Esophagus (tissue), 2 donors: ENCODE results near the gene PSME3. TPM values are rescaled to one million over a fixed set of nuclear protein-coding genes. Genes with fewer than 3 reads are reported as not detected.
A peak's percentile ranks its signal among the peaks of the same experiment; 100 is the strongest.

Experiments used
- H3K27ac ChIP-seq, 2 donors: one replicate each; pipeline ENCODE4 v1.5.1; 2013; ENCODE audit warnings: low read depth in 2 of 2, mild to moderate bottlenecking in 2 of 2, inconsistent platforms in 1 of 2, low read length in 1 of 2, moderate library complexity in 1 of 2
- H3K27me3 ChIP-seq, 2 donors: one replicate each; pipeline ENCODE4 v1.6.1; 2013; ENCODE audit warnings: low read length in 2 of 2, control low read depth in 1 of 2, mild to moderate bottlenecking in 1 of 2; ENCODE audit not compliant: insufficient read depth in 2 of 2, control insufficient read depth in 1 of 2
- H3K36me3 ChIP-seq, 2 donors: one replicate each; pipeline ENCODE4 v1.6.1; 2013; ENCODE audit warnings: low read length in 1 of 2; ENCODE audit not compliant: control insufficient read depth in 2 of 2, insufficient read depth in 2 of 2
- H3K4me1 ChIP-seq, 2 donors: one replicate each; pipeline ENCODE4 v1.6.1; 2013; ENCODE audit warnings: low read length in 1 of 2; ENCODE audit not compliant: control insufficient read depth in 2 of 2, insufficient read depth in 2 of 2
- H3K4me3 ChIP-seq, 2 donors: one replicate each; pipeline ENCODE4 v1.5.1; 2013; ENCODE audit warnings: low read length in 2 of 2, mild to moderate bottlenecking in 2 of 2, low read depth in 1 of 2, moderate library complexity in 1 of 2
- H3K9me3 ChIP-seq, 2 donors: one replicate each; pipeline ENCODE4 v1.6.1; 2013; ENCODE audit warnings: mild to moderate bottlenecking in 2 of 2, low read depth in 1 of 2, low read length in 1 of 2, moderate library complexity in 1 of 2; ENCODE audit not compliant: control insufficient read depth in 2 of 2, insufficient read depth in 1 of 2
- WGBS, 2 donors: extraction: QIAGEN DNeasy Blood & Tissue Kit; methylation state at CpG; one replicate each; pipeline ENCODE4 v1.1.7; 2013; 5-methylcytosine and 5-hydroxymethylcytosine counted together
- polyA plus RNA-seq, 2 donors: library from polyadenylated mRNA; stranded (reverse); fragments of 200-250 nt; gene quantifications; one replicate each; pipeline ENCODE4 v1.2.3, GENCODE V29; 2013
- donor health status: healthy with polysubstance abuse.
- donor health status: Bipolar disorder and iron deficiency.

PSME3 gene
- polyA plus RNA-seq, 2 donors = 24.8 to 69.3 TPM

DNA sequence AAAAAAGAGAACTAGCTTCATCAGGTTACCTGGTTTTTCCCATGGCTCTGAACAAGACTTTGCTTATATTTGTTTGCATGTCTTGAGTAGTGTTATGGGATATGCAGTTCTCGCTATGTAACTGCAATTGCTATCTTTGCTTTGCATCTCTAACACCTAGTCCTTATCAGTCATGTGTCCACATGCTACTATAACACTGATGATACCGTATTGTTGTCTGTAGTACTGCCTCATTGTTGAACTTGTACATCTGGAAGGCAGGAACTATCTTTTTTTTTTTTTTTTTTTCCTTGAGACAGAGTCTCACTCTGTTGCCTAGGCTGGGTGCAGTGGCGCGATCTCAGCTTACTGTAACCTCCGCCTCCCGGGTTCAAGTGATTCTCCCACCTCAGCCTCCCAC, 2.5 kb downstream of the PSME3 start:
- WGBS, 2 donors = 95 to 99% methylated on average over 6 of the region's 6 CpGs
- H3K9me3 ChIP-seq = no peaks in the 10 kb centered on the region
- H3K27ac ChIP-seq = no peak overlapping the region
- H3K4me1 ChIP-seq = no peaks in the 10 kb centered on the region
- no peak overlapping the region for H3K4me3 ChIP-seq
- H3K27me3 ChIP-seq = no peaks in the 10 kb centered on the region
- H3K36me3 ChIP-seq = peaks cover 10 to 13% of the 10 kb centered on the region in 2 donors

DNA sequence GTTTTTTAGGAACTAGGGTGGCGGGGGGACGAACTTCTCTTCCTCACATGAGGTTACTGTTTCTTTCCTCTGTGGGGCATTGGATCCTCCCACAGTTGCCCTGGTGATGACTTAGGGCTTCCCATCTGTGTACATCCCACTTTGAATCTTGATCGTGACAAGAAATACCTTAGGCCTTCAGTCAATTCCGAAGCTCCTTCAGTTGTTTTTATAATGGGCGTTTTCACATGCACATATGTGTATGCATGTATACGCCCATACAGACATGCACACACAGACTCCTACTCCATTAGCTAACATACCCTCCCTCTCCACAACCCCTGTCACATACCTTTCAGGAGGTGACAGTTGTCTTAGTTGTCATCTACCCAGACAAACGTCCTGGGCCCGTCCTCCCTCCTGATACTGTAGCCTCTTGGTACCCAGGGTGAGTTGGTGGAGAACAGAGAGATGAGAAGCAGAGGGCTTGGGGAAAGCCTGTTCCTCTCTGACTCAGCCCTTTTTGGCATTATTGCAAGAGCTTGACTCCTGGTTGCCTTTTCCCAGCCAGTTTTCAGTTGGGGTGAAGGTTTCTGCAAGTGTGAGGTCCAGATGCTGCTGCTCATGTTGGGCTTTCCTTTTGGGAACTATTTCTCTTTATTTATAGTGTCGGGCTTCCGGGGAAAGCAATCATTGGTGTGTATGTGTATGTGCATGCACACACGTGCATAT, 8.9 kb downstream of the PSME3 start:
- H3K36me3 ChIP-seq = peaks cover 25 to 36% of the 10 kb centered on the region in 2 donors
- no peaks in the 10 kb centered on the region for H3K4me1 ChIP-seq
- H3K27ac ChIP-seq = no peak overlapping the region
- 75 to 77% methylated on average over 11 of the region's 11 CpGs for WGBS, 2 donors
- H3K9me3 ChIP-seq = no peaks in the 10 kb centered on the region
- no peaks in the 10 kb centered on the region for H3K27me3 ChIP-seq
- H3K4me3 ChIP-seq = no peak overlapping the region

DNA sequence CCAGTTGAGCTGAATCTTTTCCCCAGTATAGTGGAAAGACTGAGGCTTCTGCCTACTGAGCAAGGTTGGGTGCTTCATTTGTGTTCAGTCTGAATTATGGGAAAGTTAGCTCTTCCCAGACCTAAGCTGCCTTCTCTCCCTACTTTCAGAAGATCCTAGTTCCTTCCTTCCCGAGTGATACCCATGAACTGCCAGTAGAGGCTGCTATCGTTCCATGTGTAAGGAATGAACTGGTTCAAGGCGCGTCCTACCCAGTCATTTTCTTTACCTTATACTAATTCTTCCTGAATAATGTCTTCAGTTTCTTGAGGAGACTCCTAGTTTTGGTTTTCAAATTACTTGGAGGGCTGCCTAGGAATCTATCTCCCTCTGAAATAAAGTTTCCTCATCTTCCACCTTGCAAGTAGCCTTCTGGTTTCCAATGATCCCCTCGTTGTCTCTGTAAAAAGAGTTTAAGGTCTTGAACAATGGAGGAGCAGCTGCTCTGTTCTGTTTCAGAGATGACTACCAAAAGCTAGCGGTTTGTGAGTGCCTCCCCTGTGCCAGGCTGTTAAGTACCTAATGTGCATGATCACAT, 10.2 kb downstream of the PSME3 start:
- H3K4me3 ChIP-seq = no peak overlapping the region
- H3K9me3 ChIP-seq = no peaks in the 10 kb centered on the region
- H3K4me1 ChIP-seq = no peaks in the 10 kb centered on the region
- H3K36me3 ChIP-seq = peaks cover 23 to 28% of the 10 kb centered on the region in 2 donors
- no peak overlapping the region for H3K27ac ChIP-seq
- 33 to 40% methylated on average over 6 of the region's 6 CpGs for WGBS, 2 donors
- H3K27me3 ChIP-seq = no peaks in the 10 kb centered on the region

DNA sequence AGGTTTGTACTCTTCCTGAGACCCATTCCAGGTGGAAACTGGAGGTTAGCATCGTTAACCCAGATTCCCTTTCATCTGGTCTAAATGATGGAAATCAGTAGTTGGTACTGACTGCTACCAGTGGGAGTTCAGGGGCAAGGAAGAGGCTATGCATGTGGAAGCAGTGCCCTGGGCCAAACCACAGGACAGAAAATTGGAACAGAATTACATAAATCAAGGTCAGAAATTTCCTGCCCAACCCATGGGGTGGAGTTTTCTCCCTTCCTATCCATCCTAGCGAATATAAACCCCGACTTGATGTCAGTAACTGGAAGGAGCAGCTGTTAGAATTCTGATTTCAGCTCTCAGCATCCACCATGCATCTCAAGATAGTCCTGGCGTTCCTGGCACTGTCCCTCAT, 11.1 kb downstream of the PSME3 start, which contains the start of gene AOC2:
Gene AOC2, plus strand, starts transcription at position 310 of the 400 bp plus-strand sequence. Its CDS starts 47 bp downstream, at position 357.
- H3K27me3 ChIP-seq = no peaks in the 10 kb centered on the region
- H3K4me3 ChIP-seq = no peak within 1 kb of the TSS
- no peaks in the 10 kb centered on the region for H3K4me1 ChIP-seq
- H3K27ac ChIP-seq = no peak within 1 kb of the TSS
- 61 to 65% methylated on average over 4 of the region's 4 CpGs for WGBS, 2 donors
- H3K9me3 ChIP-seq = no peaks in the 10 kb centered on the region
- peaks cover 14 to 25% of the 10 kb centered on the region in 2 donors for H3K36me3 ChIP-seq

DNA sequence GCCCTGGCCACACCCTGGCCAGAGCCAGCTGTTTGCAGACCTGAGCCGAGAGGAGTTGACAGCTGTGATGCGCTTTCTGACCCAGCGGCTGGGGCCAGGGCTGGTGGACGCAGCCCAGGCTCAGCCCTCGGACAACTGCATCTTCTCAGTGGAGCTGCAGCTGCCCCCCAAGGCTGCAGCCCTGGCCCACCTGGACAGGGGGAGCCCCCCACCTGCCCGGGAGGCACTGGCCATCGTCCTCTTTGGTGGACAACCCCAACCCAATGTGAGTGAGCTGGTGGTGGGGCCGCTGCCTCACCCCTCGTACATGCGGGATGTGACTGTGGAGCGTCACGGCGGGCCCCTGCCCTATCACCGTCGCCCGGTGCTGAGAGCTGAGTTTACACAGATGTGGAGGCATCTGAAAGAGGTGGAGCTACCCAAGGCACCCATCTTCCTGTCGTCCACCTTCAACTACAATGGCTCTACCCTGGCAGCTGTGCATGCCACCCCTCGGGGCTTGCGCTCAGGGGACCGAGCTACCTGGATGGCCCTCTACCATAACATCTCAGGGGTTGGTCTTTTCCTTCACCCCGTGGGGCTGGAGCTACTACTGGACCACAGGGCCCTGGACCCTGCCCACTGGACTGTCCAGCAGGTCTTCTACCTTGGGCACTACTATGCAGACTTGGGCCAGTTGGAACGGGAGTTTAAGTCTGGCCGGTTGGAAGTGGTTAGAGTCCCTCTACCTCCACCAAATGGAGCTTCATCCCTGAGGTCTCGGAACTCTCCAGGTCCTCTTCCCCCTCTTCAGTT, 11.8 kb downstream of the PSME3 start:
- H3K4me3 ChIP-seq = no peak overlapping the region
- 91 to 92% methylated on average over 24 of the region's 24 CpGs for WGBS, 2 donors
- H3K27ac ChIP-seq = no peak overlapping the region
- no peaks in the 10 kb centered on the region for H3K27me3 ChIP-seq
- H3K4me1 ChIP-seq = peaks cover 3 to 4% of the 10 kb centered on the region in 2 donors
- H3K36me3 ChIP-seq = peaks cover 14 to 23% of the 10 kb centered on the region in 2 donors
- H3K9me3 ChIP-seq = no peaks in the 10 kb centered on the region

DNA sequence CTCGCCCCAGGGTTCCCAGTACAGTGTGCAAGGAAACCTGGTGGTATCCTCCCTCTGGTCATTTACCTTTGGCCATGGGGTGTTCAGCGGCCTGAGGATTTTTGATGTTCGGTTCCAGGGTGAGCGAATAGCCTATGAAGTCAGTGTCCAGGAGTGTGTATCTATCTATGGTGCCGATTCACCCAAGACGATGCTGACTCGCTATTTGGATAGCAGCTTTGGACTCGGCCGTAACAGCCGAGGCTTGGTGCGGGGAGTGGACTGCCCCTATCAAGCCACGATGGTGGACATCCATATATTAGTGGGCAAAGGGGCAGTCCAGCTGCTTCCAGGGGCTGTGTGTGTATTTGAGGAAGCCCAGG, 12.3 kb downstream of the PSME3 start:
- peaks cover 14 to 23% of the 10 kb centered on the region in 2 donors for H3K36me3 ChIP-seq
- H3K27me3 ChIP-seq = no peaks in the 10 kb centered on the region
- WGBS, 2 donors = 91 to 93% methylated on average over 12 of the region's 12 CpGs
- H3K27ac ChIP-seq = no peak overlapping the region
- H3K4me3 ChIP-seq = no peak overlapping the region
- H3K4me1 ChIP-seq = peaks cover 4 to 5% of the 10 kb centered on the region in 2 donors
- H3K9me3 ChIP-seq = no peaks in the 10 kb centered on the region

DNA sequence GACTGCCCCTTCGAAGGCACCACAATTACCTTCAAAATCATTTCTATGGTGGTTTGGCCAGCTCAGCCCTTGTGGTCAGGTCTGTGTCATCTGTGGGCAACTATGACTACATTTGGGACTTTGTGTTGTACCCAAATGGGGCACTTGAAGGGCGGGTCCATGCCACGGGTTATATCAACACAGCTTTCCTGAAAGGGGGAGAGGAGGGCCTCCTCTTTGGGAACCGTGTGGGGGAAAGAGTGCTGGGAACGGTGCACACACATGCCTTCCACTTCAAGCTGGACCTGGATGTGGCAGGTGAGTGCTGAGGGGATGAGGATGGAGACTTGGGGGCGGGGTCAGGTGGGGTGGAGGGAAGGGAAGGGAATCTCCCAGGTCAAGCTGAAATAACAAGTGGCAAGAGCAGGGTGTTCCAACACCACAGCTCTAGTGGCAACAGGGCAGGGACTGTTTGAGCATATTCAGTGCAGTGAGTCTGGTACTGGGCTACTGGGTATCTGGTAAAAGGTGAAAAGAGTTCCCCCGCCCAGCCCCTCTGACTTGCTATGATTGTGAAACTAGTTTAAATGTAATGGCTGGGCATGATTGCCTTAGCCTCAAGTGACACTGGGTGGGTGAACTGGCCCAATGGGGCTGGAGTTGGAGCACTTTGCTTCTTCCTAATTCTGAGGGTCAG, 12.9 kb downstream of the PSME3 start:
- 61 to 66% methylated on average over 7 of the region's 7 CpGs for WGBS, 2 donors
- Histone ChIP-seq H3K27ac (peak overlapping the region in 1 of 2 donors; percentile 58), H3K9me3 (no peaks in the 10 kb centered on the region)

DNA sequence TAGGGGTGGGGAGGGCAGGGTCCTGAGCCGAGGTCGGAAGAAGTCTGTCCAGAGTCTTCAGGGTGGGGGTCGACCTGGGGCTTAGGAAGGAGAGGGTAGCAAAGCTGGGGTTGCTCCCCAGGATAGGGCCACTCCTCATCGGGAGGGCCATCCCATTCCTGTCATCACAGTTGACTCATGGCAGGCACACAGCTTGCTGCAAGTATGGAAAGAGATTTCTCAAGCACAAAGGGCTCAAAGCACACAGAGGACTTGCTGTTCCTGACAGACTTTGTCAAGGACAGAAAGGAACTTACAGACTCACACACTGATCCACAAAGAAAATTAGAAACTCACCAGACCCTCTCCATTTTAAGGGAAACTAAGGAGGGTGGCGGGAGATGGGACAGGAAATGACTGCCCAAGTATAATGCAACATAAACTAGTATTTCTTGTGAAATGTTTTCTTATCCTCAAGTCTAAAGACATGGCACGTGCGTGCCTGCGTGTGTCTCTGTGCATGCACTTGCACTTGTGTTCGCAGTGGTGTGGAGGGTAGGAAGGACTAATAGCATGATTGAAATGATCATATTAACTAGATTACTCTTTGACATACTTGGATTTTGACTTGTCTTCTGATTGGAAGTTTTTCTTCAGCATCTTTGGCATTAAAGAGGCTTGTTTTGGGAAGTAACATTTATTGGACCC, 13.5 kb downstream of the PSME3 start:
- WGBS, 2 donors = 69% methylated on average over 9 of the region's 9 CpGs

More for the DNA sequence above, 12.9 kb downstream of the PSME3 start:
- Histone ChIP-seq H3K4me3 (no peak overlapping the region), H3K4me1 (peaks cover 4 to 5% of the 10 kb centered on the region in 2 donors), H3K36me3 (peaks cover 14 to 23% of the 10 kb centered on the region in 2 donors), H3K27me3 (no peaks in the 10 kb centered on the region)

DNA sequence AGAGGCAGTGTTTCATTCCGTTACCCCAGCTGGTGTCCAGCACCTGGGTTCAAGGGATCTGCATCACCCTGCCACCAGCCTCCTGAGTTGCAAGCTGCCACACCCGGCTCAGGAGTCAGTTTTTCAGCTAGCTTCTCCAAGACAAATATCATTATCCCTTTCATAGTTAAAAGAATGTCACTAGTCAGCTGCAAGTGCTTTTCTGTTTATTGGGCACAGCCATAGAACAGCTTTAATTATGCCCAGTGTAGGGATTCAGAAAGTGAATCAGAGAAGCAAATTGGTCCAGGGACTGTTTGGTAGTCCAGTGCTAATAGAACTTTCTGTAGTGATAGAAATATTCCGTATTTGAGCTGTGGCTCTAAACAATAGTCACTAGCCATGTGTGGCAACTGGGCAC, 14.9 kb downstream of the PSME3 start:
- H3K4me1 ChIP-seq = peaks cover 4 to 5% of the 10 kb centered on the region in 2 donors
- H3K27ac ChIP-seq = no peak overlapping the region
- H3K36me3 ChIP-seq = peaks cover 7 to 13% of the 10 kb centered on the region in 2 donors
- no peak overlapping the region for H3K4me3 ChIP-seq
- WGBS, 2 donors = 68 to 75% methylated on average over 3 of the region's 3 CpGs
- no peaks in the 10 kb centered on the region for H3K27me3 ChIP-seq
- no peaks in the 10 kb centered on the region for H3K9me3 ChIP-seq

More for the DNA sequence above, 13.5 kb downstream of the PSME3 start:
- H3K27me3 ChIP-seq = no peaks in the 10 kb centered on the region
- H3K4me1 ChIP-seq = peaks cover 4 to 5% of the 10 kb centered on the region in 2 donors
- H3K27ac ChIP-seq = peak overlapping the region in 1 of 2 donors; percentile 58
- H3K4me3 ChIP-seq = no peak overlapping the region
- H3K36me3 ChIP-seq = peaks cover 14 to 18% of the 10 kb centered on the region in 2 donors
- no peaks in the 10 kb centered on the region for H3K9me3 ChIP-seq
